HCT116 (cell line): ENCODE data around the gene APH1B. TPM values are rescaled to one million over a fixed set of nuclear protein-coding genes. Genes with fewer than 3 reads are reported as not detected.

Experiments
- ATAC-seq: fragments of 200-7000 bp; cut with Tn5 transposase; 2 replicates; pipeline ENCODE4 v1.9.1; 2020; ENCODE audit warnings: mild to moderate bottlenecking, moderate library complexity
- BruUV-seq: library from RNA; stranded (reverse); fragments of 400-500 nt; replicated peaks from 2 replicates; lab custom pipeline; 2021; lab: Mats Ljungman, UMichigan
- CTCF ChIA-PET: fragments of 300-600 bp; sonication (Branson Sonifier 250); formaldehyde crosslinking; loops from one replicate; lab custom pipeline; 2021; ENCODE audit warnings: antibody characterized with exemption; lab: Charles Lee
- POLR2A ChIA-PET: fragments of 300-600, 350-600 bp; sonication (Branson Sonifier 250); formaldehyde crosslinking; loops from one replicate; lab custom pipeline; 2021; ENCODE audit warnings: antibody characterized with exemption; lab: Charles Lee
- RAD21 ChIA-PET, 2 experiments: fragments of 300-600 bp; sonication (Branson Sonifier 250); formaldehyde crosslinking; loops; one replicate each; lab custom pipeline; 2023; ENCODE audit warnings: low total read pairs in 2 of 2; ENCODE audit not compliant: uncharacterized antibody in 2 of 2, unreplicated experiment in 2 of 2, low non-redundant PET in 1 of 2; lab: Charles Lee
- DNase-seq: peaks from one replicate; pipeline ENCODE4 v3.0.0-alpha.2; 2010; ENCODE audit warnings: low read depth, low spot score
- H2AFZ ChIP-seq: fragments of 200-600 bp; shearing (Covaris generic), sonication (generic); 2 replicates; pipeline ENCODE4 v1.6.1; 2017; ENCODE audit warnings: low read depth, mixed run types, mixed read lengths, antibody characterized with exemption, low read length; ENCODE audit not compliant: poor library complexity, severe bottlenecking
- H3K27ac ChIP-seq: 2 replicates; pipeline ENCODE4 v1.5.1; 2012; ENCODE audit warnings: low read depth, low read length
- H3K27me3 ChIP-seq: fragments of 200-600 bp; sonication (generic); 2 replicates; pipeline ENCODE4 v1.6.1; 2016; ENCODE audit warnings: mixed run types, low read length, mixed read lengths; ENCODE audit not compliant: insufficient read depth
- H3K36me3 ChIP-seq, 2 experiments: fragments of 200-500 bp in 1 of 2; fragments of 200-600 bp in 1 of 2; sonication (Bioruptor generic) in 1 of 2; sonication (generic) in 1 of 2; 2 replicates each; pipeline versions ENCODE4 v1.5.1 to v1.6.1; 2014 to 2016; ENCODE audit warnings: low read length in 2 of 2, inconsistent platforms in 1 of 2, mixed read lengths in 1 of 2, mixed run types in 1 of 2; ENCODE audit not compliant: insufficient read depth in 2 of 2, control insufficient read depth in 1 of 2
- H3K4me1 ChIP-seq, 2 experiments: fragments of 200-600 bp in 1 of 2; sonication (generic) in 1 of 2; 2 replicates each; pipeline versions ENCODE4 v1.5.1 to v1.6.1; 2012 to 2017; ENCODE audit warnings: low read length in 2 of 2, inconsistent platforms in 1 of 2, mild to moderate bottlenecking in 1 of 2, mixed read lengths in 1 of 2, mixed run types in 1 of 2, moderate library complexity in 1 of 2; ENCODE audit not compliant: insufficient read depth in 2 of 2, control insufficient read depth in 1 of 2
- H3K4me2 ChIP-seq: fragments of 200-600 bp; sonication (generic); 2 replicates; pipeline ENCODE4 v1.6.1; 2017; ENCODE audit warnings: mixed run types, low read length, mixed read lengths
- H3K4me3 ChIP-seq, 2 experiments: fragments of 200-600 bp in 1 of 2; sonication (generic) in 1 of 2; replicated peaks in 1 of 2; 2 replicates each; pipeline ENCODE4 v1.5.1; 2011 to 2016; ENCODE audit warnings: low read length in 2 of 2, control low read depth in 1 of 2, low read depth in 1 of 2, mild to moderate bottlenecking in 1 of 2, mixed read lengths in 1 of 2, mixed run types in 1 of 2
- H3K79me2 ChIP-seq: fragments of 200-600 bp; sonication (generic); 2 replicates; pipeline ENCODE4 v1.6.1; 2017; ENCODE audit warnings: mild to moderate bottlenecking, mixed run types, low read length, moderate library complexity, mixed read lengths; ENCODE audit not compliant: insufficient read depth
- H3K9ac ChIP-seq: fragments of 200-600 bp; sonication (generic); 2 replicates; pipeline ENCODE4 v1.6.1; 2016; ENCODE audit warnings: low read length, mixed read lengths
- H3K9me2 ChIP-seq: fragments of 200-600 bp; sonication (generic), shearing (Covaris generic); 2 replicates; pipeline ENCODE4 v1.6.1; 2017; ENCODE audit warnings: mixed run types, mild to moderate bottlenecking, moderate library complexity; ENCODE audit not compliant: insufficient read depth
- H3K9me3 ChIP-seq, 2 experiments: fragments of 200-500 bp in 1 of 2; fragments of 200-600 bp in 1 of 2; sonication (Bioruptor generic) in 1 of 2; sonication (generic) in 1 of 2; 2 replicates each; pipeline ENCODE4 v1.6.1; 2014 to 2017; ENCODE audit warnings: low read length in 2 of 2, mixed read lengths in 2 of 2, inconsistent platforms in 1 of 2, low read depth in 1 of 2, mild to moderate bottlenecking in 1 of 2, mixed run types in 1 of 2, moderate library complexity in 1 of 2; ENCODE audit not compliant: control insufficient read depth in 1 of 2, insufficient read depth in 1 of 2
- H4K20me1 ChIP-seq: fragments of 200-600 bp; sonication (generic), shearing (Covaris generic); 2 replicates; pipeline ENCODE4 v1.6.1; 2017; ENCODE audit warnings: mixed run types, mild to moderate bottlenecking, moderate library complexity; ENCODE audit not compliant: insufficient read depth
- EGR1 ChIP-seq: IDR thresholded peaks from 2 replicates; pipeline ENCODE4 v1.6.1; 2012; ENCODE audit warnings: low read depth
- FOSL1 ChIP-seq: IDR thresholded peaks from 2 replicates; pipeline ENCODE4 v1.6.1; 2012; ENCODE audit warnings: low read depth
- JUND ChIP-seq: IDR thresholded peaks from 2 replicates; pipeline ENCODE4 v1.6.1; 2012
- SIN3A ChIP-seq: IDR thresholded peaks from 2 replicates; pipeline ENCODE4 v1.6.1; 2012; ENCODE audit warnings: low read depth
- SP1 ChIP-seq: IDR thresholded peaks from 2 replicates; pipeline ENCODE4 v1.6.1; 2012; ENCODE audit warnings: low read depth
- SRF ChIP-seq: IDR thresholded peaks from 2 replicates; pipeline ENCODE4 v1.6.1; 2012; ENCODE audit warnings: low read depth
- YY1 ChIP-seq: IDR thresholded peaks from 2 replicates; pipeline ENCODE4 v1.6.1; 2011; ENCODE audit warnings: low read length, low read depth, moderate library complexity, mild to moderate bottlenecking; ENCODE audit not compliant: insufficient replicate concordance; ENCODE audit errors: extremely low read depth
- ZFX ChIP-seq: fragments of 450-650 bp; IDR thresholded peaks from 2 replicates; pipeline ENCODE4 v1.6.1; 2017
- intact Hi-C: fragments of 100-400 bp; cut with micrococcal nuclease; formaldehyde crosslinking; loops from 2 replicates; pipeline ENCODE4 v1.10.0; 2022
- total RNA-seq: library from RNA; stranded (reverse); gene quantifications from one replicate; pipeline ENCODE4 v1.2.1, GENCODE V29; 2021; ENCODE audit not compliant: unreplicated experiment
- TF ChIP-seq, protein P1 (sequence below): IDR thresholded peaks from 2 replicates; pipeline ENCODE4 v1.6.1; 2012

Gene APH1B
- total RNA-seq, 1 experiment from 2014 or later, result 8.5 TPM

GRCh38 chr15:63335543-63336240 lies 58.3 kb downstream of the APH1B start (continued):
- TF ChIP-seq, protein P1, sequence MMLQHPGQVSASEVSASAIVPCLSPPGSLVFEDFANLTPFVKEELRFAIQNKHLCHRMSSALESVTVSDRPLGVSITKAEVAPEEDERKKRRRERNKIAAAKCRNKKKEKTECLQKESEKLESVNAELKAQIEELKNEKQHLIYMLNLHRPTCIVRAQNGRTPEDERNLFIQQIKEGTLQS, result no peak

DNA sequence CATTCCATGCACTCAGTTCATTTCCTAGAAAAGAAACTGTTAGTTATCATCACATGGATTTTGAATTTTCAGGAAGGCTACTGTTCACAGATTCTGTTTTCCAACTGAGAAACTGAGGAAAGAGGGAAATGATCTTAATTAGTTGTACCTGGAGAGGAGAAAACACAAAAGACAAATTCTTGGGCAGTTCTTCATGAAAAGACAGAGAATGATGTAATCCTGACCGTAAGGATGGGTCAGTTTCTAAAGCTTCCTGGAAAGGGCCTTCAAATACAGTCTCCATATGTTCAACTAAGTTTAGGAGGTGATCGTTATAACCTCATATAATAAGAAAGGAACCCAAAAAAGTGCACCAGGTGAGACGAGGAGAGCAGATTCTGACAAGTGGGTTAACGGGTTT lies 59.6 kb downstream of the APH1B start:
- Histone ChIP-seq H3K27me3 (no peaks in the 10 kb centered on the region), H2AFZ (no peak overlapping the region), H3K4me2 (no peak overlapping the region), H3K9ac (no peak overlapping the region), H3K27ac (no peak overlapping the region), H3K9me3 (no peaks in the 10 kb centered on the region), H3K79me2 (no peaks in the 10 kb centered on the region), H4K20me1 (no peaks in the 10 kb centered on the region), H3K4me1 (peaks cover 0 to 10% of the 10 kb centered on the region in 2 experiments; a peak in 2 of 4 replicates), H3K36me3 (no peaks in the 10 kb centered on the region), H3K9me2 (no peaks in the 10 kb centered on the region), H3K4me3 (no peak overlapping the region)
- TF ChIP-seq FOSL1 (no peak), SIN3A (no peak), EGR1 (no peak), JUND (no peak), SP1 (no peak), SRF (no peak), YY1 (no peak)
- ChIA-PET CTCF (no interaction called here), RAD21 (no interaction called here), POLR2A (no interaction called here)
- BruUV-seq, result no TSS peak
- ATAC-seq, result no peak
- intact Hi-C loops, result no loop called here
- no peak for DNase-seq

DNA sequence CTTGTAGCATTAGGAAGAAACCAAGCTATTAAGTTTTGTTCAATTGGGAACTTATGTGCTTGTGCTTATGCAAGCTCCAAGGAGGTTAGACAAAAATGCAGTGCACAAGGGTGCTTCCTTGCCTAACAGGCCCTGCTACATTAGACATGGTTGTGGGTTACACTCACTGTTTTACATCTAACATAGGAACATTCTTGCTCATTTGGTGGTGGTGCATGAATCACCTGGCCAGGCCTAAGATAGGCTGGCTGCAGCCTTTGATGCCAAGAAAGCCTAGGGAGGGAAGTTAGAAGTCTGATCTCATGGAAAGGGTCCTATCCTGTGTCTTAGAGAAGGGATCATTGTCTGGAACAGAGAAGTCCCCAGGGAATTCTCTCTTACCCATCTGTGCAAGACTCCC lies 60.8 kb downstream of the APH1B start:
- ATAC-seq (no peak), DNase-seq (no peak)
- Histone ChIP-seq H3K4me2 (no peak overlapping the region), H3K4me1 (no peaks in the 10 kb centered on the region), H3K4me3 (no peak overlapping the region), H2AFZ (no peak overlapping the region), H3K36me3 (no peaks in the 10 kb centered on the region), H3K27me3 (no peaks in the 10 kb centered on the region), H3K27ac (no peak overlapping the region), H3K9me3 (no peaks in the 10 kb centered on the region), H3K9ac (no peak overlapping the region), H3K79me2 (no peaks in the 10 kb centered on the region), H4K20me1 (no peaks in the 10 kb centered on the region), H3K9me2 (no peaks in the 10 kb centered on the region)
- RAD21 ChIA-PET, result no interaction called here
- POLR2A ChIA-PET, result no interaction called here
- intact Hi-C loops, result no loop called here
- CTCF ChIA-PET, result no interaction called here
- no peak for TF ChIP-seq ZFX
- BruUV-seq, result no TSS peak
